Chondrocyte (in vitro differentiated cells): Measurements from ENCODE around the gene ALKBH3. TPM values are rescaled to one million over a fixed set of nuclear protein-coding genes. Genes with fewer than 3 reads are reported as not detected.

ENCODE experiments used
- DNase-seq: peaks from one replicate; pipeline ENCODE4 v3.0.0; 2021; ENCODE audit warnings: mixed read lengths, low spot score
- H3K27ac Mint-ChIP-seq: one replicate; pipeline ENCODE4 v1.8.0; 2021; ENCODE audit warnings: mild to moderate bottlenecking, moderate library complexity, mixed read lengths; ENCODE audit not compliant: unreplicated experiment
- H3K27me3 Mint-ChIP-seq: 2 replicates; pipeline ENCODE4 v1.8.0; 2021; ENCODE audit warnings: low read depth, mixed read lengths
- H3K36me3 Mint-ChIP-seq: 2 replicates; pipeline ENCODE4 v1.8.0; 2021; ENCODE audit warnings: low read depth, mixed read lengths
- H3K4me1 Mint-ChIP-seq: 2 replicates; pipeline ENCODE4 v1.8.0; 2021; ENCODE audit warnings: low read depth, mild to moderate bottlenecking, mixed read lengths
- H3K4me3 Mint-ChIP-seq: one replicate; pipeline ENCODE4 v1.8.0; 2021; ENCODE audit warnings: mild to moderate bottlenecking, moderate library complexity, mixed read lengths; ENCODE audit not compliant: unreplicated experiment
- H3K9me3 Mint-ChIP-seq: 2 replicates; pipeline ENCODE4 v1.8.0; 2021; ENCODE audit warnings: low read depth, mixed read lengths
- total RNA-seq: library from RNA; stranded (reverse); gene quantifications from 3 replicates; pipeline ENCODE4 v1.2.1, GENCODE V29; 2021
- TF ChIP-seq, protein P1 (sequence below): fragments of 200-600 bp; sonication (generic); IDR thresholded peaks from 2 replicates; pipeline ENCODE4 v1.5.0; 2021; ENCODE audit warnings: antibody characterized with exemption, mild to moderate bottlenecking, moderate library complexity

Gene ALKBH3
- total RNA-seq, 1 donor from 2014 or later = 26.5 TPM

DNA sequence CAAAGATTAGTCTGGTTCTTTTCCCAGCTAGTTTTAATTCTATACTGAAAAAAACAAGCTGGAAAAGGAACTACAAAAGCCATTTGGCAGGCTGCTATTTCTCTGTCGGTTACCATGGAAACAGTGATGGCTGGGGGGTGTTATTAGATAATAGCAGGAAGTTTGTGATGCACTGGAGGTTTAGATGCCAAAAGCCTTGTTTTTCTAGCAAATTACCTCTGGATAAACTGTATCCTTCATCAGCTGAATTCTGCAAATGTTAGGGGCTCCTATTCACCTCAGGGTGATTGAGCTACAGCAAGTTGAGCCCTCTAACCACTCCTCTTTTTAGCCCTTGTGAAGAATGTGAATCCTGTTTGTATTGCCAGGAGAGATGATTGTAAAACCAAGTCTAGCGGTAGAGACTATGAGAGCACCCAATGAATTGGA lies 25.2 kb downstream of the ALKBH3 start:
- Mint-ChIP-seq H3K36me3 (peaks cover 23% of the 10 kb centered on the region), H3K27ac (no peak overlapping the region), H3K27me3 (no peaks in the 10 kb centered on the region), H3K4me3 (no peak overlapping the region), H3K9me3 (no peaks in the 10 kb centered on the region), H3K4me1 (no peaks in the 10 kb centered on the region)
- no peak for DNase-seq
- TF ChIP-seq, protein P1, sequence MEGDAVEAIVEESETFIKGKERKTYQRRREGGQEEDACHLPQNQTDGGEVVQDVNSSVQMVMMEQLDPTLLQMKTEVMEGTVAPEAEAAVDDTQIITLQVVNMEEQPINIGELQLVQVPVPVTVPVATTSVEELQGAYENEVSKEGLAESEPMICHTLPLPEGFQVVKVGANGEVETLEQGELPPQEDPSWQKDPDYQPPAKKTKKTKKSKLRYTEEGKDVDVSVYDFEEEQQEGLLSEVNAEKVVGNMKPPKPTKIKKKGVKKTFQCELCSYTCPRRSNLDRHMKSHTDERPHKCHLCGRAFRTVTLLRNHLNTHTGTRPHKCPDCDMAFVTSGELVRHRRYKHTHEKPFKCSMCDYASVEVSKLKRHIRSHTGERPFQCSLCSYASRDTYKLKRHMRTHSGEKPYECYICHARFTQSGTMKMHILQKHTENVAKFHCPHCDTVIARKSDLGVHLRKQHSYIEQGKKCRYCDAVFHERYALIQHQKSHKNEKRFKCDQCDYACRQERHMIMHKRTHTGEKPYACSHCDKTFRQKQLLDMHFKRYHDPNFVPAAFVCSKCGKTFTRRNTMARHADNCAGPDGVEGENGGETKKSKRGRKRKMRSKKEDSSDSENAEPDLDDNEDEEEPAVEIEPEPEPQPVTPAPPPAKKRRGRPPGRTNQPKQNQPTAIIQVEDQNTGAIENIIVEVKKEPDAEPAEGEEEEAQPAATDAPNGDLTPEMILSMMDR = no peak

GRCh38 chr11:43907028-43907975 lies 26.7 kb downstream of the ALKBH3 start:
- Mint-ChIP-seq H3K27ac (no peak overlapping the region), H3K9me3 (no peaks in the 10 kb centered on the region), H3K27me3 (no peaks in the 10 kb centered on the region), H3K36me3 (peaks cover 20% of the 10 kb centered on the region), H3K4me1 (no peaks in the 10 kb centered on the region), H3K4me3 (no peak overlapping the region)
- TF ChIP-seq, protein P1 = no peak
- no peak for DNase-seq

DNA sequence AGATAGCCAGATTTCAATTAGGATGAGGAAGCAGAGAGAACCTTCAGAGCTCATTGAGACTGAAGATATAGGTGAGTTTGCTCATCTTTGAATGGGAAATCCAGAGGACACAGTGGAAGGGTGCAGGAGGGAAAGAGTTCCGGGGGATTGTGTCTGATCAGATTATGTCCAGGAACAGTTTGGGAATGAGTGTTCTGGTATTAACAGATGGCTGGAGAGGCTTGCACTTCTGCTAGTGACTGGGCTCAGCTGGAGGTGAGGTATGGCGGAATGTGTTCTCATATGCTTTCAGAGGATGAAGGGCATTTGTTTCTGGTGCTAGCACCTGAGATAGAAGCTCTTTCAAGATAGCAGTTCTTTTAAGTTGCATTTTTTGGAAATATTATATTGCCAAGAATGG lies 27.6 kb downstream of the ALKBH3 start:
- Mint-ChIP-seq H3K9me3 (no peaks in the 10 kb centered on the region), H3K4me3 (no peak overlapping the region), H3K4me1 (no peaks in the 10 kb centered on the region), H3K36me3 (peaks cover 20% of the 10 kb centered on the region), H3K27ac (no peak overlapping the region), H3K27me3 (no peaks in the 10 kb centered on the region)
- TF ChIP-seq, protein P1 = no peak
- no peak for DNase-seq

- TF ChIP-seq, protein P1 = no peak
- no peaks in the 10 kb centered on the region for H3K27me3 Mint-ChIP-seq
These were observed 28.1 kb downstream of the ALKBH3 start for GRCh38 chr11:43908683-43909082.

DNA sequence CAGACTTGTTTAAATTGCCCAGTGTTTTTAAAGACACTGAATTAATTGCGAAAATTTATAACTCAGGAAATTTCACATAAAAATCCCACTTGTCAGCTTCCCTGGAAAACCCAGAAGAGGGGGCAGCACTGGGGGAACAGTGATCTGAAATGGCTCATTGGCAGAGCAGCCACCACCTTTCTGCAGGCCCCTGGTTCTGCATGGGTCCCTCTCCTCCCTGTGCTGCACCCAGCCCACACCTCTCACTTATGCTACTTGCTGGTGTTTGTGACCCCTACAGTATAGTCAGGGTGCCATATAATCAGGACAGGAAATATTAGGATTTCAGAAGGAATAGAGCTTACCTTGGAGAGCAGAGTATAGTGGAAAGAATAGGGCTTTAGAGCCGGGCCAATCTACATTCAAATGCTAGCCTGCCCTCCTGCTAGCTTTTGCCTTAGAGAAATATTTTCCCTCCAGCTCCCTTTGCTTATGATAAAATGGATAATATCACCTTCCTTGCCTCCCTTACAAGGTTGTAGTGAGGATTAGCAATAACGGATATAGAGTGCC lies 33.3 kb downstream of the ALKBH3 start:
- H3K4me3 Mint-ChIP-seq = no peak overlapping the region
- no peak for DNase-seq
- H3K9me3 Mint-ChIP-seq = no peaks in the 10 kb centered on the region
- H3K36me3 Mint-ChIP-seq = peaks cover 14% of the 10 kb centered on the region
- TF ChIP-seq, protein P1 = no peak
- H3K27me3 Mint-ChIP-seq = no peaks in the 10 kb centered on the region
- H3K27ac Mint-ChIP-seq = no peak overlapping the region
- peaks cover 9% of the 10 kb centered on the region for H3K4me1 Mint-ChIP-seq

More at GRCh38 chr11:43908683-43909082, 28.1 kb downstream of the ALKBH3 start:
- Mint-ChIP-seq H3K9me3 (no peaks in the 10 kb centered on the region), H3K4me1 (no peaks in the 10 kb centered on the region), H3K36me3 (peaks cover 20% of the 10 kb centered on the region), H3K4me3 (no peak overlapping the region), H3K27ac (no peak overlapping the region)
- no peak for DNase-seq
